T-helper 1 cell (primary cell): ENCODE results near the gene SLC17A2.

Experiments used
- DNase-seq, 5 donors: peaks; one replicate each; pipeline ENCODE4 v3.0.0-alpha.2; 2012 to 2020
- total RNA-seq, 4 donors: gene quantifications; one replicate each; lab custom pipeline; 2026; lab: John Stamatoyannopoulos, UW

Gene SLC17A2
- 0 reads per million in 4 donors for total RNA-seq

GRCh38 chr6:25930532-25931410, at the start of gene SLC17A2:
TSS of gene SLC17A2 (minus strand) at chr6:25930691. CDS start at chr6:25925796, 4,895 bp downstream.
- no peak for DNase-seq

GRCh38 chr6:25975923-25976560, 45.6 kb upstream of the SLC17A2 start:
- DNase-seq: peak in 1 of 5 donors; percentile 23

GRCh38 chr6:25973923-25974555, 43.5 kb upstream of the SLC17A2 start:
- no peak for DNase-seq

- DNase-seq: no peak
Observed at GRCh38 chr6:25972902-25973301, 42.4 kb upstream of the SLC17A2 start.

GRCh38 chr6:25972128-25972527, 41.6 kb upstream of the SLC17A2 start:
- no peak for DNase-seq

- DNase-seq: no peak
Observed at GRCh38 chr6:25971187-25971821, 40.8 kb upstream of the SLC17A2 start.

- DNase-seq: no peak
Observed at GRCh38 chr6:25968769-25969168, 38.3 kb upstream of the SLC17A2 start.

- peak in 1 of 5 donors; percentile 20 for DNase-seq
Observed at GRCh38 chr6:25966711-25967110, 36.2 kb upstream of the SLC17A2 start.

- DNase-seq: no peak
Observed at GRCh38 chr6:25965058-25965457, 34.6 kb upstream of the SLC17A2 start.

GRCh38 chr6:25963426-25964123, 33.1 kb upstream of the SLC17A2 start:
- DNase-seq: no peak

GRCh38 chr6:25962149-25963127, 31.9 kb upstream of the SLC17A2 start, which contains the start of gene TRIM38:
TSS of gene TRIM38 (plus strand) at chr6:25962802. CDS start at chr6:25966523, 3,721 bp downstream.
- DNase-seq: peak; percentile 48 to 94 (median 77)

GRCh38 chr6:25961619-25962148, 31.2 kb upstream of the SLC17A2 start:
- no peak for DNase-seq

GRCh38 chr6:25960734-25961133, 30.2 kb upstream of the SLC17A2 start:
- DNase-seq: peak in 1 of 5 donors; percentile 25

GRCh38 chr6:25959890-25960536, 29.5 kb upstream of the SLC17A2 start:
- no peak for DNase-seq

GRCh38 chr6:25958700-25959162, 28.2 kb upstream of the SLC17A2 start:
- DNase-seq: no peak

- no peak for DNase-seq
Observed at GRCh38 chr6:25956226-25956625, 25.7 kb upstream of the SLC17A2 start.

- DNase-seq: no peak
Observed at GRCh38 chr6:25954756-25955155, 24.3 kb upstream of the SLC17A2 start.

GRCh38 chr6:25953733-25954132, 23.2 kb upstream of the SLC17A2 start:
- DNase-seq: no peak

- DNase-seq: no peak
Observed at GRCh38 chr6:25952535-25952934, 22.0 kb upstream of the SLC17A2 start.
